GM21528 (cell line): ENCODE measurements around the gene ADAMTS2.

Source experiments
- ATAC-seq: cut with Tn5 transposase; IDR thresholded peaks from one replicate; pipeline ENCODE4 v1.9.1; 2021; ENCODE audit warnings: mild to moderate bottlenecking, moderate library complexity; ENCODE audit not compliant: unreplicated experiment, low FRiP score

ADAMTS2 gene

GRCh38 chr5:179187681-179188575 is 157.3 kb downstream of the ADAMTS2 start:
- ATAC-seq, result no peak

GRCh38 chr5:179187229-179187678 is 158.0 kb downstream of the ADAMTS2 start:
- no peak for ATAC-seq

GRCh38 chr5:179186801-179187200 is 158.5 kb downstream of the ADAMTS2 start:
- no peak for ATAC-seq

GRCh38 chr5:179185941-179186411 is 159.3 kb downstream of the ADAMTS2 start:
- no peak for ATAC-seq

GRCh38 chr5:179185256-179185940 is 159.9 kb downstream of the ADAMTS2 start:
- no peak for ATAC-seq

- no peak for ATAC-seq
Observed at GRCh38 chr5:179184521-179185050, 160.7 kb downstream of the ADAMTS2 start.

GRCh38 chr5:179183481-179183880 is 161.8 kb downstream of the ADAMTS2 start:
- ATAC-seq, result no peak

- ATAC-seq, result no peak
Observed at GRCh38 chr5:179182601-179183000, 162.7 kb downstream of the ADAMTS2 start.

- ATAC-seq, result no peak
Observed at GRCh38 chr5:179181988-179182387, 163.3 kb downstream of the ADAMTS2 start.

- ATAC-seq, result no peak
Observed at GRCh38 chr5:179180921-179181645, 164.2 kb downstream of the ADAMTS2 start.

GRCh38 chr5:179180061-179180610 is 165.1 kb downstream of the ADAMTS2 start:
- no peak for ATAC-seq

- ATAC-seq, result no peak
Observed at GRCh38 chr5:179177711-179178575, 167.3 kb downstream of the ADAMTS2 start.

GRCh38 chr5:179176571-179177230 is 168.6 kb downstream of the ADAMTS2 start:
- no peak for ATAC-seq

GRCh38 chr5:179176166-179176565 is 169.1 kb downstream of the ADAMTS2 start:
- ATAC-seq, result no peak

- ATAC-seq, result no peak
Observed at GRCh38 chr5:179171816-179172745, 173.2 kb downstream of the ADAMTS2 start.

- no peak for ATAC-seq
Observed at GRCh38 chr5:179171251-179171815, 173.9 kb downstream of the ADAMTS2 start.

GRCh38 chr5:179170606-179171005 is 174.7 kb downstream of the ADAMTS2 start:
- ATAC-seq, result no peak
